ENCODE results near the gene FOXF2.

- TF ChIP-seq POLR2AphosphoS5 (IDR thresholded peaks at IDR 0.05) = no peak
- no peak for TF ChIP-seq CTCF (IDR thresholded peaks at IDR 0.05)
Measured at GRCh38 chr6:1437553-1438406, 48.4 kb downstream of the FOXF2 start.
